Progenitor cell of endocrine pancreas (in vitro differentiated cells): Measurements from ENCODE around the gene ASPG. TPM values are rescaled to one million over a fixed set of nuclear protein-coding genes. Genes with fewer than 3 reads are reported as not detected.

Source experiments
- DNase-seq: peaks from one replicate; pipeline ENCODE4 v3.0.0; 2021; ENCODE audit warnings: low spot score; ENCODE audit not compliant: unreplicated experiment
- H3K27ac Mint-ChIP-seq: 2 replicates; pipeline ENCODE4 v1.8.0; 2021; ENCODE audit warnings: mild to moderate bottlenecking, moderate library complexity, mixed read lengths
- H3K27me3 Mint-ChIP-seq: 2 replicates; pipeline ENCODE4 v1.8.0; 2021; ENCODE audit warnings: mixed read lengths
- H3K36me3 Mint-ChIP-seq: 2 replicates; pipeline ENCODE4 v1.8.0; 2022; ENCODE audit warnings: mixed read lengths; ENCODE audit not compliant: insufficient read depth
- H3K4me1 Mint-ChIP-seq: 2 replicates; pipeline ENCODE4 v1.8.0; 2021; ENCODE audit warnings: low read depth, mixed read lengths
- H3K4me3 Mint-ChIP-seq: 2 replicates; pipeline ENCODE4 v1.8.0; 2021; ENCODE audit warnings: low read depth, mild to moderate bottlenecking, moderate library complexity, mixed read lengths
- H3K9me3 Mint-ChIP-seq: 2 replicates; pipeline ENCODE4 v1.8.0; 2021; ENCODE audit warnings: low read depth, mixed read lengths
- total RNA-seq: library from RNA; stranded (reverse); gene quantifications from 2 replicates; pipeline ENCODE4 v1.2.1, GENCODE V29; 2021
- TF ChIP-seq, protein P1 (sequence below): fragments of 200-600 bp; sonication (generic); IDR thresholded peaks from one replicate; pipeline ENCODE4 v1.5.0; 2021; ENCODE audit warnings: antibody characterized with exemption, mild to moderate bottlenecking; ENCODE audit not compliant: unreplicated experiment

Gene ASPG
- total RNA-seq, 1 donor from 2014 or later: not detected

DNA sequence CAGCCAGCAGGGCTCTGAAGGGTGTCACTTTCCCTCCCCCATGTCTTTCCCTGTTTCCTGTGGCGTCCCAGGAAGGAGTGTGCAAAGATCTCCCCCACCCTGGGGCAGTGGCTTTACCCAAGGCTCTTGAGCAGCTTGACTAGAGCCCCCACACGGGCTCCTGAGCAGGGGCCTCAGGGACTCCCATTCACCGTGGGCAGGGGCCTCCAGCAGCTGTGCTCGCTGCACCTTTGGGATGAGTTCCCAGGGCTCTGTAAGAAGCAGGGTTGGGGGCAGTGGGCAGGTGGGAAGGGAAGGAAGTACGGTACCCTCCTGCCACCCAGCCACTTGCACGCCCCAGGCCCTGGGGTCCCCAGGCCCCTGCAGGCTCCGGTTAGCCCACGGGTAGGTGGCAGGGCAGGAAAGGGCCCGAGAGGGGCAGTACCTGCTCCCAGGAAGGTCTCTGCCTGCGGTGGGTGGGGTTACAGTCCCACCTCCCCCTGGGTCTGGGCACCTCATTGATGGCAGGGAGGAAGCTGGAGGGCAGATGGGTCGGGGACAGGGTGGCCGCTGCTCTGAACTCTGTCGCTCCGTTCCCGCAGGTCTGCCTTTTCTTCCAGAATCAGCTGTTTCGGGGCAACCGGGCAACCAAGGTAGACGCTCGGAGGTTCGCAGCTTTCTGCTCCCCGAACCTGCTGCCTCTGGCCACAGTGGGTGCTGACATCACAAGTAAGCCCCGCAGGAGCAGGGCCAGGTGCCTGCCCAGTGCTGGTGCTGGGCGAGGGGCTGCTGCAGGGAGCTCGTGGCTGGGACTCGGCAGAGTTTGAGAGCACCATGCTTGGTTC, 13.0 kb downstream of the ASPG start:
- Mint-ChIP-seq H3K36me3 (no peaks in the 10 kb centered on the region), H3K27ac (no peak overlapping the region), H3K4me3 (no peak overlapping the region), H3K9me3 (no peaks in the 10 kb centered on the region), H3K4me1 (peaks cover 3% of the 10 kb centered on the region), H3K27me3 (peaks cover 11% of the 10 kb centered on the region)
- no peak for DNase-seq
- TF ChIP-seq, protein P1, sequence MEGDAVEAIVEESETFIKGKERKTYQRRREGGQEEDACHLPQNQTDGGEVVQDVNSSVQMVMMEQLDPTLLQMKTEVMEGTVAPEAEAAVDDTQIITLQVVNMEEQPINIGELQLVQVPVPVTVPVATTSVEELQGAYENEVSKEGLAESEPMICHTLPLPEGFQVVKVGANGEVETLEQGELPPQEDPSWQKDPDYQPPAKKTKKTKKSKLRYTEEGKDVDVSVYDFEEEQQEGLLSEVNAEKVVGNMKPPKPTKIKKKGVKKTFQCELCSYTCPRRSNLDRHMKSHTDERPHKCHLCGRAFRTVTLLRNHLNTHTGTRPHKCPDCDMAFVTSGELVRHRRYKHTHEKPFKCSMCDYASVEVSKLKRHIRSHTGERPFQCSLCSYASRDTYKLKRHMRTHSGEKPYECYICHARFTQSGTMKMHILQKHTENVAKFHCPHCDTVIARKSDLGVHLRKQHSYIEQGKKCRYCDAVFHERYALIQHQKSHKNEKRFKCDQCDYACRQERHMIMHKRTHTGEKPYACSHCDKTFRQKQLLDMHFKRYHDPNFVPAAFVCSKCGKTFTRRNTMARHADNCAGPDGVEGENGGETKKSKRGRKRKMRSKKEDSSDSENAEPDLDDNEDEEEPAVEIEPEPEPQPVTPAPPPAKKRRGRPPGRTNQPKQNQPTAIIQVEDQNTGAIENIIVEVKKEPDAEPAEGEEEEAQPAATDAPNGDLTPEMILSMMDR: no peak

DNA sequence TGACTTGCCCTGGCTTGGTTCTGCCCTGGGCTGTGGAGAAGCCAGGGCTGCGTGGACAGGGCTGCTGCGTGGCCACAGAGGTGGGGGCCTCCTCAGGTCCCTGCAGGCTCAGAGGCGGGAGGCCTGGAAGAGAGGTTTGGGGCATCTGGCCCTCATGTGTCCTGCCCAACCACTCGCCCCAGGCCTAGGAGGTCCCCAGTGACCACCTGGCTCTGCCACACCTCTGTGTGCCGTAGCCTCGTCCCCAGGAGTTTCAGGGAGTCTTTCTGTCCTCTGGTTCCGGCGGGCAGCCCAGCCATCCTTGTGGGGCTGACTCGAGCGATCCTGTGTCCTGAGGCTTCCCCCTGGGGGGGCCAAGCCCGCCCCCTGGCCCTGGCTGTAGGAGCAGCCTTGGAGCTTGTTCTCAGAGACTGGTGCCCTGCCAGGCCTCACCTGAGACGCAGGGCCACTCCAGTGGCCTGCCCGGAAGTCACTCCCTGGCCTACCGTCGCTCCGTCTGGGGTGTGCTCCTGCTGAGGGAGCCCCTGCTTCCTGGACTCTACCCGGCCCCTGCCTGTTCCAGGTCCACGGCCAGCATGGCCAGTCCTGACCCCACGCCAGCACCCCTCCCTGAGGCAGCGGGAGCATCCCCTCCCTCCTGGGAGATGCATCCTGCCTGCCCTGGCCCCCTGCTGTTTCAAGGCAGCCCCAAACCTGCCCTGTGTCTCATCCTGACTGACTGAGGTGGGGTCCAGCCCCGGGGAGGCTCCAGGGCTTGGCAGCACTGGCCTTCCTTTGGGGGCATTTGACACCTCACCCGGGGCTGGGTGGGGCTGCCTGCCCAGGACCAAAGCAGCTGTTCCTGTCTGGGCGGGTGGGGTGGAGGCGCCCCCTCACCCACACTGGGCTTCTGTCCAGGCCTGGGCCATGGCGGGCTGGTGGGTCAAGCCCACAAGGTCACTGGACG, 13.9 kb downstream of the ASPG start:
- TF ChIP-seq, protein P1: no peak
- H3K4me3 Mint-ChIP-seq: no peak overlapping the region
- H3K27ac Mint-ChIP-seq: no peak overlapping the region
- peaks cover 9% of the 10 kb centered on the region for H3K27me3 Mint-ChIP-seq
- no peaks in the 10 kb centered on the region for H3K36me3 Mint-ChIP-seq
- DNase-seq: no peak
- H3K9me3 Mint-ChIP-seq: no peaks in the 10 kb centered on the region
- H3K4me1 Mint-ChIP-seq: peaks cover 2% of the 10 kb centered on the region

DNA sequence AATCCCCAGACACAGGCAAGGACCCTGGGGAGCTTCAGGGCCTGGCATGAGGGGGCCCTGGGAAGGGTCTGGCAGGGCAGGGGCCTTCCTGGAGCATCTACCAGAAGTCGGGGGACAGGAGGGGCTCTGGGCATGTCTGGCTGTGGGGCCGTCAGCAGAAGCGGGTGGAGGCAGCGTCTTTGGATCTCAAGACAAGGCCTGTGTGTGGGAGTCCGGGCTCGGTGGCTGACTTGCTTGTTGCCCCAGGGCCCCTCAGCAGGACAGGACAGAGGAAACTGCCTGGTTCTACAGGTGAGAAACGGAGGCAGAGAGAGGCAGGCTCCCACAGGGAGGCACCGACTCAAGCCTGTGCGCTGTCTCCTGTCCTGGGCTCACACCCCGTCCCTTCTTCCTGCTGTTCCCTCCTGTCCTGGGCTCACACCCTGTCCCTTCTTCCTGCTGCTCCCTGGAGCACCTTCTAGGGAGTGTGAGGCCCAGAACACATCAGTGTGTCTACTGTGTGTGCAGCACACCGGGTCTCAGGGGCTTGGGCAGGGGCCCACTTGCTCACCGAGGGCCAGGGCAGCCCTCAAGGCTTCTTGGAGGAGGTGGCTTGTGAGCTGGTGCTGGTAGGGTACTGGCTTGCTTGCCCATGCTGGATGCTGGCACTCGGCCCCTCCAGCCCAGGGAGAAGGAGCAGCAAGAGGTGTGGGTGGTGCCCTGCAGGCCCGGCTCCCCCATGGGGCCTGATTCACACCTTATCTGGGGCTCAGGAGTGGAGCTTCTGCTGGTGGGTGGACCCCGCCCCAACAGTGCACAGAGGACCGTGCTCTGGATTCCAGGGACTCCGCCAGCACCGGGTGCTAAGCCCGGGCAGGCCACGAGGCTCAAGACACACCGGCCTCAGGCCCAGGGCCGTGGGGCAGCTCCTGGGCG, 14.9 kb downstream of the ASPG start:
- Mint-ChIP-seq H3K27ac (no peak overlapping the region), H3K4me1 (no peaks in the 10 kb centered on the region), H3K27me3 (peaks cover 7% of the 10 kb centered on the region), H3K4me3 (no peak overlapping the region), H3K36me3 (no peaks in the 10 kb centered on the region), H3K9me3 (no peaks in the 10 kb centered on the region)
- TF ChIP-seq, protein P1: no peak
- no peak for DNase-seq

DNA sequence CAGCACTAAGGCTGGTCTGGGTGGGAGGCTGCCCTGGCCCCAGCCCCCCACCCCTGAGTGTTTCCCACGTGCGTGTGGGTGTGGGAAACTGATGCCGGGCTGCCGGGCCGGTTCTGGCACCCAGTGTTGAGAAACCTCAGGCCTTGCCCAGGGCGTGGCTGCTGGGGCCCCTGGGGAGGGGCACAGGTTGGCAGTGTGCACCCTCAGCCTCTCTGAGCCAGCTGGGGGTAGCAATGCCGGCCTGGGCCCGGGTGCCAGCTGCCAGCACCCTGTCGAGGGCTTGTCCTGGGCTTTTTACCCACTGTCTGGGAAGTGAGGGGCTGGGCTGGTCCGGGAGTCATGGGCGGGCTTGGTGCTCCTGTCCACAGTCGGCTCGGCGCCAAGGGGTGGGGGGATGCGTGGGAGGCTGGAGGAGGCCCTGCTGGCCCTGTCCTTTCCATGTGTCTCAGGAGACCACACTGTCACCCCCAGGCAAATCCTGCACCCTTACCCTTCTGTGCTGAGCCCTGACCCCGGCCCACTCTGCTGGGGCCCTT, 15.7 kb downstream of the ASPG start:
- DNase-seq: no peak
- Mint-ChIP-seq H3K27me3 (peaks cover 4% of the 10 kb centered on the region), H3K9me3 (no peaks in the 10 kb centered on the region), H3K36me3 (no peaks in the 10 kb centered on the region), H3K27ac (no peak overlapping the region), H3K4me1 (no peaks in the 10 kb centered on the region), H3K4me3 (no peak overlapping the region)
- TF ChIP-seq, protein P1: no peak
